ENCODE data around the gene PCSK5. TPM values are rescaled to one million over a fixed set of nuclear protein-coding genes. Genes with fewer than 3 reads are reported as not detected.

PCSK5 gene
- total and polyA plus RNA-seq, 5 experiments from 2014 or later, result 6.5 to 22.8 (median 14.7) TPM

GRCh38 chr9:76396597-76396996 lies 506.1 kb downstream of the PCSK5 start:
- Mint-ChIP-seq H3K9me3 (no peaks in the 10 kb centered on the region), H3K27ac (peak overlapping the region in 1 of 10 donors; percentile 17), H3K4me3 (no peak overlapping the region), H3K4me1 (peaks cover 6 to 31% (median 23%) of the 10 kb centered on the region in 4 donors), H3K27me3 (peaks cover 0 to 5% (median 0%) of the 10 kb centered on the region in 5 donors), H3K36me3 (peaks cover 0 to 4% (median 3%) of the 10 kb centered on the region in 3 donors)
- ATAC-seq (no peak), DNase-seq (no peak)
- POLR2A ChIA-PET, result no interaction called here

GRCh38 chr9:76399856-76400255 lies 509.4 kb downstream of the PCSK5 start:
- POLR2A ChIA-PET, result no interaction called here
- Mint-ChIP-seq H3K4me1 (peaks cover 6 to 17% (median 16%) of the 10 kb centered on the region in 4 donors), H3K27ac (no peak overlapping the region), H3K27me3 (peaks cover 0 to 5% (median 0%) of the 10 kb centered on the region in 5 donors), H3K4me3 (no peak overlapping the region), H3K9me3 (no peaks in the 10 kb centered on the region), H3K36me3 (no peaks in the 10 kb centered on the region)
- DNase-seq (no peak), ATAC-seq (no peak)

GRCh38 chr9:76400534-76401096 lies 510.1 kb downstream of the PCSK5 start:
- no peak overlapping the region for H3K27ac Mint-ChIP-seq
- peaks cover 0 to 5% (median 0%) of the 10 kb centered on the region in 5 donors for H3K27me3 Mint-ChIP-seq
- no peak overlapping the region for H3K4me3 Mint-ChIP-seq
- no peaks in the 10 kb centered on the region for H3K9me3 Mint-ChIP-seq
- peaks cover 3 to 12% (median 9%) of the 10 kb centered on the region in 4 donors for H3K4me1 Mint-ChIP-seq
- POLR2A ChIA-PET, result no interaction called here
- no peak for ATAC-seq
- H3K36me3 Mint-ChIP-seq, result no peaks in the 10 kb centered on the region
- no peak for DNase-seq

GRCh38 chr9:76401176-76401575 lies 510.7 kb downstream of the PCSK5 start:
- Mint-ChIP-seq H3K4me3 (no peak overlapping the region), H3K36me3 (no peaks in the 10 kb centered on the region), H3K4me1 (peaks cover 3 to 9% (median 8%) of the 10 kb centered on the region in 4 donors), H3K9me3 (no peaks in the 10 kb centered on the region), H3K27me3 (peaks cover 0 to 5% (median 0%) of the 10 kb centered on the region in 5 donors), H3K27ac (no peak overlapping the region)
- POLR2A ChIA-PET, result no interaction called here
- DNase-seq (no peak), ATAC-seq (no peak)

GRCh38 chr9:76401580-76402354 lies 511.3 kb downstream of the PCSK5 start:
- Mint-ChIP-seq H3K27ac (no peak overlapping the region), H3K4me3 (no peak overlapping the region), H3K9me3 (no peaks in the 10 kb centered on the region), H3K36me3 (no peaks in the 10 kb centered on the region), H3K4me1 (peaks cover 3 to 9% (median 8%) of the 10 kb centered on the region in 4 donors), H3K27me3 (peaks cover 0 to 5% (median 0%) of the 10 kb centered on the region in 5 donors)
- POLR2A ChIA-PET, result interaction anchor here (0.7 kb wide), 1 partner anchor 123 kb away, joined by 3 read pairs; no protein-coding TSS in a partner anchor
- no peak for DNase-seq
- no peak for ATAC-seq

- DNase-seq (peak in 3 of 10 donors; percentile 40 to 59 (median 55)), ATAC-seq (peak; percentile 94 to 95)
- H3K27ac Mint-ChIP-seq, result peak overlapping the region in 9 of 10 donors; percentile 1 to 88 (median 60)
- no peaks in the 10 kb centered on the region for H3K9me3 Mint-ChIP-seq
- POLR2A ChIA-PET, result no interaction called here
- peak overlapping the region; percentile 34 to 74 (median 54) for H3K4me3 Mint-ChIP-seq
- H3K36me3 Mint-ChIP-seq, result no peaks in the 10 kb centered on the region
- H3K4me1 Mint-ChIP-seq, result peaks cover 3 to 9% (median 8%) of the 10 kb centered on the region in 4 donors
- H3K27me3 Mint-ChIP-seq, result peaks cover 0 to 5% (median 0%) of the 10 kb centered on the region in 5 donors
Measured at GRCh38 chr9:76403352-76403751, 512.9 kb downstream of the PCSK5 start.

GRCh38 chr9:76404401-76404800 lies 513.9 kb downstream of the PCSK5 start:
- POLR2A ChIA-PET, result no interaction called here
- Mint-ChIP-seq H3K27me3 (peaks cover 0 to 5% (median 0%) of the 10 kb centered on the region in 5 donors), H3K36me3 (no peaks in the 10 kb centered on the region), H3K27ac (peak overlapping the region in 1 of 10 donors; percentile 11), H3K9me3 (no peaks in the 10 kb centered on the region), H3K4me3 (no peak overlapping the region), H3K4me1 (peaks cover 3 to 9% (median 8%) of the 10 kb centered on the region in 4 donors)
- ATAC-seq, result no peak
- DNase-seq, result no peak

- peaks cover 0 to 3% (median 0%) of the 10 kb centered on the region in 5 donors for H3K27me3 Mint-ChIP-seq
- no peak overlapping the region for H3K4me3 Mint-ChIP-seq
- POLR2A ChIA-PET, result no interaction called here
- peaks cover 3 to 9% (median 8%) of the 10 kb centered on the region in 4 donors for H3K4me1 Mint-ChIP-seq
- H3K27ac Mint-ChIP-seq, result no peak overlapping the region
- no peaks in the 10 kb centered on the region for H3K36me3 Mint-ChIP-seq
- DNase-seq, result no peak
- no peaks in the 10 kb centered on the region for H3K9me3 Mint-ChIP-seq
- no peak for ATAC-seq
Measured at GRCh38 chr9:76405340-76405739, 514.9 kb downstream of the PCSK5 start.

GRCh38 chr9:76405868-76406267 lies 515.4 kb downstream of the PCSK5 start:
- no peaks in the 10 kb centered on the region for H3K9me3 Mint-ChIP-seq
- H3K36me3 Mint-ChIP-seq, result no peaks in the 10 kb centered on the region
- ATAC-seq, result no peak
- POLR2A ChIA-PET, result no interaction called here
- DNase-seq, result no peak
- peaks cover 3 to 9% (median 8%) of the 10 kb centered on the region in 4 donors for H3K4me1 Mint-ChIP-seq
- H3K27ac Mint-ChIP-seq, result no peak overlapping the region
- no peaks in the 10 kb centered on the region for H3K27me3 Mint-ChIP-seq
- no peak overlapping the region for H3K4me3 Mint-ChIP-seq

Data from naive thymus-derived CD8-positive, alpha-beta T cell (primary cell).